ENCODE data around the gene AQP7.

Gene AQP7

DNA sequence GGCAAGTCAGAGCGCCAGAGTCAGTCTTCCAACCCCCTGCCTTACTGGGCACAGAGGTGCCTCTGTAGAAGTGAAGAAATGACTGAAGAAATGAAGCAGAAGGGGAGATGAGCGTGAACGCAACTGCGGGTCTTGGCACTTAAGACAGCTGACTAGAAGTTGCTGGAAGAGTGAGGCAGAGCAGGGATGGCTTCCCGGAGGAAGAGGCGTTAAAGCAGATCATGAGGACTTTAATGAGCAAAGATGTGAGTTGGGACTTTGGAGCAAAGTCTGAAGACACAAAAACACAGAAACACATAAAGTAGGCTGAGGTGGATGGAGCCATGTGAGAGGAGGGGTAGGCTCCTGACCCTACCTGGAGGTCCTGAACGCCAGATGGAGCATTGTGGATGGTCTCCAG is 37.8 kb upstream of the AQP7 start:
- Histone ChIP-seq H3K9ac (no peak overlapping the region), H2AFZ (ENCODE audit: low read depth) (no peak overlapping the region), H3K4me2 (no peak overlapping the region), H3K4me1 (ENCODE audit: low read depth, poor library complexity, severe bottlenecking) (peaks cover 6% of the 10 kb centered on the region), H3K27me3 (ENCODE audit: insufficient read depth, low read depth) (no peaks in the 10 kb centered on the region), H3K36me3 (ENCODE audit: insufficient read depth) (no peaks in the 10 kb centered on the region), H3K79me2 (ENCODE audit: insufficient read depth, low read depth) (no peaks in the 10 kb centered on the region), H3K27ac (no peak overlapping the region), H4K20me1 (ENCODE audit: insufficient read depth) (no peaks in the 10 kb centered on the region), H3K4me3 (IDR thresholded peaks at IDR 0.05; ENCODE audit: insufficient read depth, low read depth, low read length) (no peak overlapping the region)
- TF ChIP-seq, protein P1, sequence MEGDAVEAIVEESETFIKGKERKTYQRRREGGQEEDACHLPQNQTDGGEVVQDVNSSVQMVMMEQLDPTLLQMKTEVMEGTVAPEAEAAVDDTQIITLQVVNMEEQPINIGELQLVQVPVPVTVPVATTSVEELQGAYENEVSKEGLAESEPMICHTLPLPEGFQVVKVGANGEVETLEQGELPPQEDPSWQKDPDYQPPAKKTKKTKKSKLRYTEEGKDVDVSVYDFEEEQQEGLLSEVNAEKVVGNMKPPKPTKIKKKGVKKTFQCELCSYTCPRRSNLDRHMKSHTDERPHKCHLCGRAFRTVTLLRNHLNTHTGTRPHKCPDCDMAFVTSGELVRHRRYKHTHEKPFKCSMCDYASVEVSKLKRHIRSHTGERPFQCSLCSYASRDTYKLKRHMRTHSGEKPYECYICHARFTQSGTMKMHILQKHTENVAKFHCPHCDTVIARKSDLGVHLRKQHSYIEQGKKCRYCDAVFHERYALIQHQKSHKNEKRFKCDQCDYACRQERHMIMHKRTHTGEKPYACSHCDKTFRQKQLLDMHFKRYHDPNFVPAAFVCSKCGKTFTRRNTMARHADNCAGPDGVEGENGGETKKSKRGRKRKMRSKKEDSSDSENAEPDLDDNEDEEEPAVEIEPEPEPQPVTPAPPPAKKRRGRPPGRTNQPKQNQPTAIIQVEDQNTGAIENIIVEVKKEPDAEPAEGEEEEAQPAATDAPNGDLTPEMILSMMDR (conservative IDR thresholded peaks at IDR 0.05; ENCODE audit: low read depth, low read length): no peak

DNA sequence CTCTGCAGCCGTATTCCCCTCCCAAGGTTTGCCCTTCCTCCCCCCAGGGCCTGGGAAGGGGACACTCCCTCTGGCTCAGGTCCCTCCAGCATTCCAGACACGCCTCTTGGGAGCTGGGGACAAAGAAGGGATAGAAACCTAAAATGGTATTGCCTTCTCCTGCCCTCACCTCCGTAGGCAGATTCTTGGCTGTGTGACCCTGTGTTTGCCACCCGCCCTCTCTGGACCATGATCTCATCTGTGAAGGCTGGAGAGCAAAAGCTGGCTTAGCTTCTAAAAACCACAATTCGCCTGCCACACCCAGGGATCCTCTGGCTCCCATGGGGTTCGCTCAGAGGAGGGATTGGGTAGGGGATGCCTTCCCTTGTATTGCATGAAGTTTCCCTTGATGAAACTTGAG is 37.4 kb upstream of the AQP7 start:
- no peak overlapping the region for H3K9ac ChIP-seq
- peaks cover 2% of the 10 kb centered on the region for H3K4me1 ChIP-seq (ENCODE audit: low read depth, poor library complexity, severe bottlenecking)
- no peaks in the 10 kb centered on the region for H3K79me2 ChIP-seq (ENCODE audit: insufficient read depth, low read depth)
- H2AFZ ChIP-seq (ENCODE audit: low read depth): no peak overlapping the region
- TF ChIP-seq, protein P1 (conservative IDR thresholded peaks at IDR 0.05; ENCODE audit: low read depth, low read length): no peak
- H3K4me2 ChIP-seq: no peak overlapping the region
- no peaks in the 10 kb centered on the region for H3K27me3 ChIP-seq (ENCODE audit: insufficient read depth, low read depth)
- H4K20me1 ChIP-seq (ENCODE audit: insufficient read depth): no peaks in the 10 kb centered on the region
- H3K36me3 ChIP-seq (ENCODE audit: insufficient read depth): no peaks in the 10 kb centered on the region
- H3K27ac ChIP-seq: no peak overlapping the region
- no peak overlapping the region for H3K4me3 ChIP-seq (IDR thresholded peaks at IDR 0.05; ENCODE audit: insufficient read depth, low read depth, low read length)

DNA sequence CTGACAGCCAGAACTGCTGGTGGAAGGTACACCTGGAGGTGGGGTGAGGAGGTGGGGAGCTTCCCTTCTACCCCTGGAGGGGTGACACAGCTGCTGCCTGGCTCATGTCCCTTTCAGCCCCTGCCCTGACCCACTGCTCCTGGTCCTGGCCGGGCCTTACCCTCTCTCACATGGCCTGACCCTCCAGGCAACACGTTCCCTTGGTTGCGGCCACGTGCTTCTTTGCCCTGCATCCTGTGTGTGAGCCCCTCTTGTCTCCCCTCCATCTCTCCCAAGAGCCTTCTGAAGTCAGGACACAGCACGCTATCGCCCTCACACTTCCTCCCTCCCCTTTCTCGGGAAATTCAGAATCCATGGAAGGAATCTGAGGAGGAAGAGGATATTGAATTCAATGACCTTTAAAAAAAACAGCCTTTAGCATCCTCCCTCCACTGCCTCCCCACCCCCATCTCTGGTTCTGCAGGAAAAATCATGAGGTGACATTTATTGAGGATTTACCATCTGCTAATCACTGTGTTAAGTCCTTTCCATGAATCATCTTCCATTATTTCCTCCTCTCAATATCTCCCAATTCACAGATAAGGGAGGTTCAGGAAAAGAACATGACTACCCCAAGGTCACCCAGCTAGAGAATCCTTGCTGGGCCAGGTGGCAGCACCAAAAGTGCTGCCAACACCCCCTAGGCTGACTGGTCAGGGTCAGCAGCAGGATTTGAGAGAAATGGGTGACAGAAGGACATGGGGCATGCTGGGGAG is 36.7 kb upstream of the AQP7 start:
- Histone ChIP-seq H3K79me2 (ENCODE audit: insufficient read depth, low read depth) (no peaks in the 10 kb centered on the region), H3K9ac (no peak overlapping the region), H3K36me3 (ENCODE audit: insufficient read depth) (no peaks in the 10 kb centered on the region), H3K27ac (no peak overlapping the region), H3K4me2 (no peak overlapping the region), H3K4me3 (IDR thresholded peaks at IDR 0.05; ENCODE audit: insufficient read depth, low read depth, low read length) (no peak overlapping the region), H4K20me1 (ENCODE audit: insufficient read depth) (no peaks in the 10 kb centered on the region), H3K27me3 (ENCODE audit: insufficient read depth, low read depth) (no peaks in the 10 kb centered on the region), H2AFZ (ENCODE audit: low read depth) (no peak overlapping the region), H3K4me1 (ENCODE audit: low read depth, poor library complexity, severe bottlenecking) (no peaks in the 10 kb centered on the region)
- TF ChIP-seq, protein P1 (conservative IDR thresholded peaks at IDR 0.05; ENCODE audit: low read depth, low read length): no peak

GRCh38 chr9:33437898-33438297 is 35.5 kb upstream of the AQP7 start:
- no peak overlapping the region for H3K4me2 ChIP-seq
- H3K27me3 ChIP-seq (ENCODE audit: insufficient read depth, low read depth): no peaks in the 10 kb centered on the region
- H3K79me2 ChIP-seq (ENCODE audit: insufficient read depth, low read depth): no peaks in the 10 kb centered on the region
- TF ChIP-seq, protein P1 (conservative IDR thresholded peaks at IDR 0.05; ENCODE audit: low read depth, low read length): no peak
- no peak overlapping the region for H2AFZ ChIP-seq (ENCODE audit: low read depth)
- H3K4me3 ChIP-seq (IDR thresholded peaks at IDR 0.05; ENCODE audit: insufficient read depth, low read depth, low read length): no peak overlapping the region
- H3K36me3 ChIP-seq (ENCODE audit: insufficient read depth): no peaks in the 10 kb centered on the region
- no peak overlapping the region for H3K27ac ChIP-seq
- H4K20me1 ChIP-seq (ENCODE audit: insufficient read depth): no peaks in the 10 kb centered on the region
- H3K4me1 ChIP-seq (ENCODE audit: low read depth, poor library complexity, severe bottlenecking): no peaks in the 10 kb centered on the region
- H3K9ac ChIP-seq: no peak overlapping the region
